K562 (cell line): Measurements from ENCODE around the gene FAM168B. TPM values are rescaled to one million over a fixed set of nuclear protein-coding genes. Genes with fewer than 3 reads are reported as not detected.
A peak's percentile ranks its signal among the peaks of the same experiment; 100 is the strongest.

Source experiments
- ASH1L ChIP-seq: fragments of 450-650 bp; IDR thresholded peaks from 2 replicates; pipeline ENCODE4 v1.6.1; 2018; ENCODE audit warnings: borderline replicate concordance, mild to moderate bottlenecking, low read depth; ENCODE audit not compliant: partially characterized antibody
- DPF2 ChIP-seq: fragments of 450-650 bp; IDR thresholded peaks from 2 replicates; pipeline ENCODE4 v1.6.1; 2016
- FOS ChIP-seq: IDR thresholded peaks from 3 replicates; pipeline ENCODE4 v1.6.1; 2011; ENCODE audit not compliant: insufficient read length; ENCODE audit errors: extremely low read depth
- KDM1A ChIP-seq, 2 experiments: fragments of 450-650 bp; IDR thresholded peaks; 2 replicates each; pipeline ENCODE4 v1.6.1; 2016; ENCODE audit warnings: mild to moderate bottlenecking in 2 of 2
- KLF16 ChIP-seq: IDR thresholded peaks from 2 replicates; pipeline ENCODE4 v1.6.1; 2016; ENCODE audit warnings: antibody characterized with exemption
- MBD2 ChIP-seq: sonication (generic); IDR thresholded peaks from 2 replicates; pipeline ENCODE4 v1.6.1; 2016; ENCODE audit warnings: low read depth, borderline replicate concordance
- MXD1 ChIP-seq: fragments of 250-450 bp; sonication (Bioruptor Pico); IDR thresholded peaks from 2 replicates; pipeline ENCODE4 v1.8.0; 2021; ENCODE audit warnings: borderline replicate concordance, mild to moderate bottlenecking, moderate library complexity; ENCODE audit not compliant: poor library complexity, severe bottlenecking
- NELFE ChIP-seq: IDR thresholded peaks from 2 replicates; pipeline ENCODE4 v1.6.1; 2011; ENCODE audit warnings: mild to moderate bottlenecking; ENCODE audit not compliant: insufficient read depth, insufficient read length
- PHF8 ChIP-seq: fragments of 200-600 bp; sonication (generic); IDR thresholded peaks from 2 replicates; pipeline ENCODE4 v1.6.1; 2012; ENCODE audit warnings: mixed run types, mild to moderate bottlenecking, inconsistent platforms, low read length, moderate library complexity, borderline replicate concordance
- RBM34 ChIP-seq: fragments of 200-400 bp; formaldehyde crosslinking; IDR thresholded peaks from 2 replicates; pipeline ENCODE4 v1.6.1; 2018; ENCODE audit warnings: low read length, borderline replicate concordance; ENCODE audit not compliant: insufficient read depth
- SRSF7 ChIP-seq: fragments of 200-400 bp; formaldehyde crosslinking; optimal IDR thresholded peaks from 2 replicates; pipeline ENCODE3; 2017; ENCODE audit warnings: mild to moderate bottlenecking, low read depth, low read length
- THAP12 ChIP-seq: fragments of 250-450 bp; sonication (Bioruptor Pico); IDR thresholded peaks from 2 replicates; pipeline ENCODE4 v1.9.0; 2021; ENCODE audit warnings: mild to moderate bottlenecking, inconsistent platforms
- ZNF280A ChIP-seq: fragments of 450-650 bp; IDR thresholded peaks from 2 replicates; pipeline ENCODE4 v1.6.1; 2018; ENCODE audit warnings: mild to moderate bottlenecking, low read depth; ENCODE audit not compliant: partially characterized antibody
- ZNF282 ChIP-seq: sonication (generic); formaldehyde crosslinking; IDR thresholded peaks from 2 replicates; pipeline ENCODE4 v1.8.1; 2023; ENCODE audit warnings: missing genetic modification reagents
- ZNF830 ChIP-seq: fragments of 250-450 bp; sonication (Bioruptor Pico); IDR thresholded peaks from 2 replicates; pipeline ENCODE4 v1.5.0; 2021; ENCODE audit warnings: mild to moderate bottlenecking
- polyA plus RNA-seq, 8 experiments: library from polyadenylated mRNA; depleted of rRNA in 4 of 8; stranded (reverse) in 5 of 8; unstranded in 3 of 8; fragments of >200 nt; fragmentation: Nextera tagmentation in 2 of 8; fragmentation: Illumina TruSeq in 1 of 8; extraction: Ambion mirVana in 2 of 8; extraction: Trizol in 1 of 8; gene quantifications; 2 replicates each; pipeline versions ENCODE4 v1.2.1 to v1.2.3, GENCODE V29; 2011 to 2014; ENCODE audit warnings: inconsistent platforms in 1 of 8, missing spikeins in 1 of 8
- total RNA-seq, 7 experiments: library from RNA; depleted of rRNA in 6 of 7; stranded (reverse); fragments of >200 nt in 6 of 7; fragmentation: Illumina TruSeq in 2 of 7; extraction: Trizol in 2 of 7; gene quantifications; 2 replicates each; pipeline versions ENCODE4 v1.2.1 to v1.2.3, GENCODE V29; 2011 to 2021; ENCODE audit warnings: low replicate concordance in 1 of 7
- TF ChIP-seq, protein P1 (sequence below): fragments of 250-450 bp; sonication (Bioruptor Pico); IDR thresholded peaks from 2 replicates; pipeline ENCODE4 v1.8.0; 2022; ENCODE audit warnings: moderate library complexity, mild to moderate bottlenecking, inconsistent platforms
- TF ChIP-seq, protein P2 (sequence below), 2 experiments: fragments of 450-650 bp in 1 of 2; sonication (generic) in 1 of 2; formaldehyde crosslinking in 1 of 2; IDR thresholded peaks in 1 of 2; conservative IDR thresholded peaks in 1 of 2; 2 replicates each; pipeline versions ENCODE4 v1.6.1 to v1.8.1; 2016 to 2023; ENCODE audit warnings: mild to moderate bottlenecking in 2 of 2, moderate library complexity in 2 of 2, inconsistent platforms in 1 of 2, missing genetic modification reagents in 1 of 2

FAM168B gene
- total and polyA plus RNA-seq, 9 of the 15 experiments (the other 6 are each of a cell fraction or from before 2014, with no cell fraction given), result 3.3 to 76.0 (median 46.1) TPM

- no peak for TF ChIP-seq ZNF280A
- no peak for TF ChIP-seq ZNF282 (CRISPR knock-in tag)
- TF ChIP-seq ASH1L, result no peak
- no peak for TF ChIP-seq SRSF7
- TF ChIP-seq KLF16, result no peak
- TF ChIP-seq RBM34, result no peak
- TF ChIP-seq, protein P1, sequence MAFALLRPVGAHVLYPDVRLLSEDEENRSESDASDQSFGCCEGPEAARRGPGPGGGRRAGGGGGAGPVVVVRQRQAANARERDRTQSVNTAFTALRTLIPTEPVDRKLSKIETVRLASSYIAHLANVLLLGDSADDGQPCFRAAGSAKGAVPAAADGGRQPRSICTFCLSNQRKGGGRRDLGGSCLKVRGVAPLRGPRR, result no peak
- TF ChIP-seq, protein P2, sequence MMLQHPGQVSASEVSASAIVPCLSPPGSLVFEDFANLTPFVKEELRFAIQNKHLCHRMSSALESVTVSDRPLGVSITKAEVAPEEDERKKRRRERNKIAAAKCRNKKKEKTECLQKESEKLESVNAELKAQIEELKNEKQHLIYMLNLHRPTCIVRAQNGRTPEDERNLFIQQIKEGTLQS (IDR thresholded peaks at IDR 0.05), result no peak
- TF ChIP-seq, protein P2 (CRISPR knock-in tag; conservative IDR thresholded peaks at IDR 0.05), result peak; percentile 72; the same call in 1 of the 2 replicates
- TF ChIP-seq THAP12 (CRISPR knock-in tag), result no peak
- no peak for TF ChIP-seq ZNF830 (CRISPR knock-in tag)
- peak; percentile 60 for TF ChIP-seq DPF2
- TF ChIP-seq KDM1A (IDR thresholded peaks at IDR 0.05), result peak in 1 of 2 experiments; percentile 43; a peak in 2 of 4 replicates
- no peak for TF ChIP-seq NELFE
- no peak; the same call in 1 of the 2 replicates for TF ChIP-seq PHF8
- TF ChIP-seq MBD2, result 0 out of 2 replicates have a peak, but pooled peaks have one; percentile 0
- no peak for TF ChIP-seq FOS
- TF ChIP-seq MXD1 (CRISPR knock-in tag), result no peak
Observed at GRCh38 chr2:131093696-131094462, 619 bp upstream of the FAM168B start (continued).
